ENCODE data around the gene ADK.
"Not testable (repeated sequence)": the region's sequence is repeated elsewhere in the genome, so short reads cannot be mapped to it uniquely, and the experiment has no call there.

Gene ADK

GRCh38 chr10:74488907-74489306 lies 337.9 kb downstream of the ADK start:
- no peak for DNase-seq (ENCODE audit: low spot score)

GRCh38 chr10:74490551-74490950 lies 339.5 kb downstream of the ADK start:
- DNase-seq (ENCODE audit: low spot score) = no peak

- DNase-seq (ENCODE audit: low spot score) = no peak
Measured at GRCh38 chr10:74491014-74491413, 340.0 kb downstream of the ADK start.

DNA sequence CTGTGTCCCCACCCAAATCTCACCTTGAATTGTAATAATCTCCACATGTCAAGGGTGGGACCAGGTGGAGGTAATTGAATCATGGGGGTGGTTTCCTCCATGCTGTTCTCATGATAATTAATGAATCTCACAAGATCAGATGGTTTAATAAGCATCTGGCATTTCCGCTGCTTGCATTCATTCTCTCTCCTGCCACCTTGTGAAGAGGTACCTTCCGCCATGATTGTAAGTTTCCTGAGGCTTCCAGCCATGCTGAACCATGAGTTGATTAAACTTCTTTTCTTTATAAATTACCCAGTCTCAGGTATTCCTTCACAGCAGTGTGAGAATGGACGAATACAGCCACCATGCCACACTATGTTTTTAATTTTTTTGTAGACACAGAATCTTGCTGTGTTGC lies 345.3 kb downstream of the ADK start:
- not testable (repeated sequence) for DNase-seq (ENCODE audit: low spot score)

DNA sequence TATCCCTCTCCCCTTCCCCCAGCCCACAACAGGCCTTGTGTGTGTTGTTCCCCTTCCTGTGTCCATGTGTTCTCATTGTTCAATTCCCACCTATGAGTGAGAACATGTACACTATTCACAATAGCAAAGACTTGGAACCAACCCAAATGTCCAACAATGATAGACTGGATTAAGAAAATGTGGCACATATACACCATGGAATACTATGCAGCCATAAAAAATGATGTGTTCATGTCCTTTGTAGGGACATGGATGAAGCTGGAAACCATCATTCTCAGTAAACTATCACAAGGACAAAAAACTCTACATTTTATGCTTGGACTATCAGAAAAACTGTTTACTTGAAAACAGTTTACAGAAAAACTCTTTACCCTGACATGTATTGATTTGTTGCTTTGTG lies 347.6 kb downstream of the ADK start:
- not testable (repeated sequence) for DNase-seq (ENCODE audit: low spot score)

GRCh38 chr10:74500026-74500704 lies 349.1 kb downstream of the ADK start:
- DNase-seq (ENCODE audit: low spot score) = no peak

- DNase-seq (ENCODE audit: low spot score) = peak; percentile 3
Measured at GRCh38 chr10:74500816-74501215, 349.8 kb downstream of the ADK start.

DNA sequence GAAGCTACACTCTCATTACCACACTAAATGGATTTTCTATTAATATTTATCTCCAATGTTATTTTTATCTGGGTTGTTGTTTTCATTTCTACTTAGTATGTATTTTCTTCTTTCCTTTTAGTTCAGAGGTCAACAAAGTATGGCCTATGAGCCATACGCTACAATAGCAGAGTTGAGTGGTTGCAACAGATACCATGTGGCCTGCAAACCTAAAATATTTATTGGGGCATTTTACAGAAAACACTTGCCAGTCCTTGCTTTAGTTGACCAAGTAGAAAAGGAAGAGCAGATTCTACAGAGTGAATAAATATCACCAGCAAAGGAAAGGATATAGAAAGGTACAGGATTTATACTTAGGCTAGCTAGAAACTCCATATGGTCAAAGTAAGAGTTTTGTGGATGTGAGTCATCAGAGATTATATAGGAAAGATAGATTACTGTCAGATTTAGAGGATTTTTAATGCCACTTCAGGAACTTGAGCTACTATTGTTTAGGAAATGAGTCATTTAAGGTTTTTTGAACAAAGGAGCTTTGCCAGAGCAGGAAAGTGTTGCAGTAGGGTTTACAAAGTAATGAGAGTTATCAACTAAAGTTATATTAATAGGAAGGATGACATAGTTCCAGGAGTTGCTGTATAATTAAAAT lies 352.1 kb downstream of the ADK start:
- DNase-seq (ENCODE audit: low spot score) = no peak

GRCh38 chr10:74507951-74508350 lies 356.9 kb downstream of the ADK start:
- no peak for DNase-seq (ENCODE audit: low spot score)

- no peak for DNase-seq (ENCODE audit: low spot score)
Measured at GRCh38 chr10:74510594-74510993, 359.6 kb downstream of the ADK start.

DNA sequence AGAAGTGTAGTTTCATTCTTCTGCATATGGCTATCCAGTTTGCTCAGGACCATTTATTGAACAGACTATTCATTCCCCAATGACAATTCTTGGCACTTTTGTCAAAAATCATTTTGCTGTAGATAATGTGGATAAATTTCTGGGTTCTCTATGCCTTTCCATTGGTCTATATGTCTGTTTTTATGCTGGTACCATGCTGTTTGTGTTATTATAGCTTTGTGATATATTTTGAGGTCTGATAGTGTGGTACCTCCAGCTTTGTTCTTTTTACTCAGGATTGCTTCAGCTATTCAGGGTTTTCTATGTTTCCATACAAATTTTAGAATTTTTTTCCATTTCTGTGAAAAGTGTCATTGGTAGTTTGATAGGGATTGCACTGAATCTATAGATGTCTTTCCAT lies 360.0 kb downstream of the ADK start:
- DNase-seq (ENCODE audit: low spot score) = no peak

DNA sequence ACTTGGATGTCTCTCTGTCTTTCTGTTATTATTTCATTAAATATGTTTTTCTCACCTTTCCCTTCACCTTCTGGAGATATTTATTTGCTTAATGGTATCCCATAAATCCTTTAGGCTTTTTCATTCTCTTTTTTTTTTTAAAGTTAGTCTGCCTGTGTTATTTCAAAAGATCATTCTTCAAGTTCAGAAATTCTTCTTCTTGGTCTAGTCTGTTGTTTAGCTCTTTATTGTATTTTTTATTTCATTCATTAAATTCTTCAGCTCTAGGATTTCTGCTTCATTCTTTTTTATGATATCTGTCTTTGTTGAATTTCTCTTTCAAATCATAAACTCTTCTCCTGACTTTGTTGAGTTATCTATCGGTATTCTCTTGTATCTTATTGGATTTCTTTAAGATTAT lies 363.3 kb downstream of the ADK start:
- DNase-seq (ENCODE audit: low spot score) = no peak

DNA sequence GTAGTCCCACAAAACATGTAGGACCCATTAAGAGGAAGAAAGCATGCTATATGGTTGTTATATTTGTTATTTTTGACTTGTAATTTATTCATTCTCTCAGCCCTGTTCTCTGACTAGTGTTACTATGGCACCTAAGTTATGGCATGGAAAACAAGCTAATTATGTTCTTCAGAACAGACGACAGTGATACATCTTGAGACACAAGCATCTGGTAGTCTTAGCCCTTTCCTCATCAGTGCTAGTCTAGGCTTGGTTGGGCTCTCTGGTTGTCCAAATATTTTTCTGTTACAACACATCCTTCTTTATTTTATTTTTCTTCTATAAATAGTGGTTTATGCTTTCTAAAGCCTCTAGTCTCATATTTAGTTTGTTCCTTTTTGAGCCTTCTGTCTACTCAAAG lies 367.0 kb downstream of the ADK start:
- no peak for DNase-seq (ENCODE audit: low spot score)

DNA sequence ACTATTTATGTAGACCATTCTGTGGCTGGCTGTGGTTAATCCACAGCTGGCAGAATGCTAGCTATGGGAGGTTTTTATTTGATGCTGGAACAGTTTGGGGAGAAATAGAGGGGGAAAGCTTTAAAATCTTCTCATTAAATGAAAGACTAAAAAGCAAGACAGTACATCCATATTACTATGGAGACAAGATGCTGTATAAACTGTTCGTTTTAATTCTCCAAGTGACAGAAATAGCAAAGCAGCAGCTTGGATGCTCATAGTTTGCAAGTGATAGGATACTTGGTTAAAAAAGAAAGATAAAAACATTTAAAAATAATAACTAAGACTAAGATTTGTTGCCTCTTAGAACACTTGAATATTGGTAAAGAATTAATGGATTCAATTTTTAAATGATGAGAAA lies 370.5 kb downstream of the ADK start:
- no peak for DNase-seq (ENCODE audit: low spot score)

DNA sequence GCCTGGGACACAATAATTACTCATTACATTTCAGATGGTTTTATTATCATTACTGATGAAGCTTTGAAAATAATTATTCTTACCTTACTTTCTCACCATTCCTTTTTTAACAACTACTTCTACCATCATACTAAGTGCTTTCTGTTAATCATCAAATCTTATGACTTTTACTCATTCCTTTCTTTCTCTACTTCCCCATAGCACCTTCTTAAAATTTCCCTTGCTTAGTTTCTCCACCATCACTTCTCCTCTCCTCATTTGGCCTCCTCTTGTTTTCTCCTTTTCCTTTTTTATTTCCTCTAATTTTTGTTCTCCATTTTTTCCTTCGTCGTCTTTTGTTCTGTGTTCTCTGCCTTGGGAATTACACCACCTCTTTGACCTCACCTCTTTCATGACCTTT lies 372.2 kb downstream of the ADK start:
- DNase-seq (ENCODE audit: low spot score) = no peak

DNA sequence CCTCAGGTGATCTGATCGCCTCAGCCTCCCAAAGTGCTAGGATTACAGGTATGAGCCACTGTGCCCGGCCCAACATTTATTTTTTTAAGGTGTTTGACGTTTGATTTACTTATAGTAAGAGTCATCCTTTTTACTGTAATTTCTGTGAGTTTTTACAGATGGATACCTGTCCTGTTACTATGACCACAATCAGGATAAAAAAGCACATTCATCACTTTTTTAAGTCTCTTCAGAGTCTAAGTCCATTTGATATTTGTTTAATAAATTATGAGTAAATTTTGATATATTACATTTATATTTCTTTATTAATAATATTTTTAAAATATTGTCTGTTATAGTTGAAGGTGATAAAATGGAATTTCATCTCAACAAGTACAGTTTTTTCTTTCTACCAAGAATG lies 374.9 kb downstream of the ADK start:
- no peak for DNase-seq (ENCODE audit: low spot score)

- DNase-seq (ENCODE audit: low spot score) = not testable (repeated sequence)
Measured at GRCh38 chr10:74527611-74528010, 376.6 kb downstream of the ADK start.

- DNase-seq (ENCODE audit: low spot score) = no peak
Measured at GRCh38 chr10:74529205-74529604, 378.2 kb downstream of the ADK start.

GRCh38 chr10:74530981-74531380 lies 380.0 kb downstream of the ADK start:
- no peak for DNase-seq (ENCODE audit: low spot score)

GRCh38 chr10:74539317-74539716 lies 388.3 kb downstream of the ADK start:
- no peak for DNase-seq (ENCODE audit: low spot score)

GRCh38 chr10:74541375-74541774 lies 390.4 kb downstream of the ADK start:
- no peak for DNase-seq (ENCODE audit: low spot score)

DNA sequence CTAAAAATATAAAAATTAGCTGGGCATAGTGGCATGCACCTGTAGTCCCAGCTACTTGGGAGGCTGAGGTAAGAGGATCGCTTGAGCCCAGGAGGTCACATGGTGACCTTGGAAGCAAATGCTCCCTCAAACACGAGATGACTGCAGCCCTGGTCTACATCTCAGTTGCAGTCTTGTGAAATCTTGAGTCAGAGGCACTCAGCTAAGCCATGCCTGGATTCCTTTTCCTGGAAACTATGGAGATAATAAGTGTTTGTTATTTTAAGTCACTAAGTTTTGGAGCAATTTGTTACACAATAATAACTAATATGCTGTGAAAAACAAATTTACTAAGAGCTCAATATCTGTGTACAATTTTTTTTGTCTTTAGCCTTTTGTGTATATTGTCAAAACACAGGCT lies 391.1 kb downstream of the ADK start:
- DNase-seq (ENCODE audit: low spot score) = no peak

DNA sequence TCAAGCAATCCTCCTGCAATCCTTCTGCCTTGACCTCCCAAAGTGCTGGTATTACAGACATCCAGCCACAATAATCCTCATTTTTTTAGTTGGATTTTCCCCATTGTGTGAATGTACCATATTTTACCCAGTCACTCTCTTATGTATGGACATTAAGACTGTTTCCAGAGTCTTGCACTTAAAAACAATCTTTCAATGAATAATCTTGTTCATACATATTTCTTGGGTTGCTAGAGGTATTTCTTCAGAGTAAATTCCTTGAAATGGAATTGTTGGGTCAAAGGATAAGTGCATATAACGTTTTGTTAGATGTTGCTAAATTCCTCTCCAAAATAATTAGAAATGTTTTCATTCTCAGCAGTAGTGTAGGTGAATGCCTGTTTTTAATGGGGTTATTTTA lies 392.3 kb downstream of the ADK start:
- DNase-seq (ENCODE audit: low spot score) = no peak

GRCh38 chr10:74544106-74544505 lies 393.1 kb downstream of the ADK start:
- DNase-seq (ENCODE audit: low spot score) = no peak

Measured in pons (tissue), 1 donor.